ENCODE measurements around the gene ABCA4.
A peak's percentile ranks its signal among the peaks of the same experiment; 100 is the strongest.

Gene ABCA4

DNA sequence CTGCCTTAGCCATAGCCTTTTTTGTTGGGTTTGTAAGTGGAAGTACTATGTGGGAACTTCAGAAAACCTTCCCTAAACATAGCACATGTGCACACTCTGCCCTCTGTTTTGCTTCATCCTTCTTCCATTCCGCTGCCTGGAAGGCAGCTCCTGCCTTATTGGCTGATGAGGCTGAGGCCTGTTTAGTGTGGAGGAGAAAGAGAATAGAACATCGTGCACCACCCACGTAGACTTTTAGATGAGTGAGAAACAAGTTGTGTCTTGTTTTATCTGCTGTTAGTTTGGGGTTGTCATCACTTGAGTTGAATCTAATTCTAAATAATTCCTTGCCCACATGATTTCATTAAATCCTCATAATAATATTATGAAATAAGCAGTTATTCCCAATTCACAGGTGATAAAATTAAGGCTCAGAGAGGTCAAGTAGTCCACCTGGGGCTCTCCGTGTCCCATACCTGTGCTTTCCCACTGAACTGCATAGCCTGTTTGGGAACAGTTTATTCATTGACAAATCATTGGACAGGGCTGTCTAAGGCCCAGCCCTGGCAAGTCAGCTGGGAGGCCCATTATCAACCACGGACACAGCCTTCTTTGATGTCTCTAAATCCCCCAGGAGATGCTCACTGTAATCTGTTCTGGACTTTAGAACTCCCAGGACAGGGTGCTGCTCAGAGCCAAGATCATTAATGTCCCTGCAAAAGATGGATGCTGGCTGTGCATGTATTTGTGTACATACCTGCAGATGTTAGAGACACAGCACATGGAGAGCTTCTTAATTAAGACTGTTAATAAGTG, 93.0 kb downstream of the ABCA4 start:
- no peak for DNase-seq (ENCODE audit: low read depth)

GRCh38 chr1:94026619-94027380, 94.1 kb downstream of the ABCA4 start:
- DNase-seq (ENCODE audit: low read depth), result no peak

- DNase-seq (ENCODE audit: low read depth), result no peak
These were observed 95.3 kb downstream of the ABCA4 start for GRCh38 chr1:94025383-94026340.

- peak; percentile 40 for DNase-seq (ENCODE audit: low read depth)
These were observed 96.7 kb downstream of the ABCA4 start for GRCh38 chr1:94024104-94024792.

DNA sequence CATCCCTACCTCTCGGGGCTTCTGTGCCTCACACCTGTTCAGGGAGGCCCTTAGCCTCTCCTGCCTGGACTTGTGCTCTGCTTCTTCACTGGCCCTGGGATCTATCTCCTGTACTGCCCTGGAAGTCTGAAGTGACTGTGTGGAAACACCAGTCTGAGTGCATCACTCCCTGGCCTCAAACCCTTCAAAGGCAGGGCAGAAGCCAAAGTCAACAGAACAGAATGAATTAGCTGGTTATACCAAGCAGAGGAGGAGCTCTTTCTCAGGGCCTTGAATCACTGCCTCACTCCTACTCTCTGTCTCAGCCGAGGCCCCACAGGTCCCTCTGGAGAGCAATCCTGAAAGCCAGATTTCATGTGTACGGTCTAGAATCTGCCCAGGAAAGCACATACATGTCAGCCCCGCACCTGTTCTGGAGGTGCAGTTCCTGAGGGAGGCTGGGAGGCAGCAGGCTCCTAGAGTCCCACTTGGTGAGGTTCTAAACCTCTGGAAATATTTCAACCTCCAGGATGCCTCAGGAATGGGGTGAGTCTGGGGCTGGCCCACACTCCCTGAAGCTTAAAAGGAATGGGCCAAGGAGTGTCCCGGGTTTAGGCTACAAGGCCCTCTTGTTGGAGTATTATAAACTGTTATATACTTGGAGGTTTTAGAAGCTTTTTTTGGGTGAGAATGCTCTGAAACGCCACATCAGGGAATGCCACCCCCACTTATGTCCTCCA, 98.3 kb downstream of the ABCA4 start:
- DNase-seq (ENCODE audit: low read depth), result no peak

- no peak for DNase-seq (ENCODE audit: low read depth)
These were observed 100.0 kb downstream of the ABCA4 start for GRCh38 chr1:94020764-94021579.

DNA sequence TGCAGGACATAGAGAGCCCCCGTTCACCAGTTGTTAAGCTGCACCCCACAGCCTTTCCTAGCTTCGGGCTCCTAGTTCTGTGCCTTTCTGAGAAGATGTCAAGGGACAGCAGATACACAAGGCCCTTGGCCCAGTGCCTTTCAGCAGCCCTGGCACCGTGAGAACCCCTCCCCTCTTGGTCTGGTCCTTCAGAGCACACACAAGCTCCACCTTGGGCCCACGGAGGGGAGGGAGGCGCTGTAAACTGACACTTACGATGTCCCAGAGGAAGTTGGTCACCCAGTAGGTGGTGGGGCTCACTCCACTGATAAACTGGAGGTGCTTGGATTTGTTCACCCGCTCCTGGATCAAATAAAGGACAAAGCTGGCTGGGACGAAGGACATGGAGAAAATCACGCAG, 101.6 kb downstream of the ABCA4 start:
- DNase-seq (ENCODE audit: low read depth), result no peak

DNA sequence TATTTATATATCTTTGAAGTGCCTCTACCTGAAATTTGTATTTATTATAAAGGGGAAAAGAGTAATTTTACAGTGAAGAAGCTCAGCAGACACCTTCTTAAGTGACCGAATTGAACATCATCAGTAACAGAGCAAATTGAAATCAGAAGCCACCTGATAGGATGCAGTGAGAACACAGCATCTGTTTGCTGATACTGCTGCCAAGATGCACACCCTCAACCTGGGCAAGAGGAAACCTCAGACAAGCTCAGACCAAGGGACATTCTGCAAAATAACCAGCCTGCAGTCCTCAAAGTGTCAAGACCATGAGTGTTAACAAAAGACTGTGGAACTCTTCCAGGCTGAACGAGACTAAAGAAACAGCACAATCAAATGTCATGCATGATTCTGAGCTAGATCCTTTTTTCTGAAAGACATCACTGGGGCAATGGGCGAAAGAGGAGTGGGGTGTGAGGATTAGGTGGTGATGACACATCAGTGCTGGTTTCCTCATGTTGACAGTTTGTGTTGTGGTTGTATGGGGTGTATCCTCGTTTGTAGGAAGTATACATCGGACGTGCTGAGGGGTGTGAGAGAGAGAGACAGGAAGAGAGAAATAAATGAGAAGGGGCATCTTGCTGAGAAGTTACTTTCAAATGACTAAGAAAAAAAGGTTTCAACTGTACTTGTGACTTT, 103.7 kb downstream of the ABCA4 start:
- no peak for DNase-seq (ENCODE audit: low read depth)

DNA sequence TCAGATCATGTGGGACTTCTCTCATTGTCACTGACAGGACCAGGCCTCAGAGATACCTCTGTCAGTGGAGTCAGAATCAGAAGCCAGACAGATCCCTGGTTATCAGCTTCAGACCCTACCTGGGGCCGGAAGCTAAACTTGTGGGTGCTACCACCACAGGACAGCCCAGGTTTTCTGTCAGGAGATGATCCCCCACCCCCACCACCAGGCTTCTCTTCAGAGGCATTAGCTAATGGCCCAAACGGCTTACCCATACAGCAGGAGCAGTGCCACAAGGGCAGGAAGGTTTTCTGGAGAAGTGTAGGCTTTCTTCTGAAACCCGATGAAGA, 105.5 kb downstream of the ABCA4 start:
- DNase-seq (ENCODE audit: low read depth), result no peak

GRCh38 chr1:94014635-94015488, 106.1 kb downstream of the ABCA4 start:
- DNase-seq (ENCODE audit: low read depth), result no peak

DNA sequence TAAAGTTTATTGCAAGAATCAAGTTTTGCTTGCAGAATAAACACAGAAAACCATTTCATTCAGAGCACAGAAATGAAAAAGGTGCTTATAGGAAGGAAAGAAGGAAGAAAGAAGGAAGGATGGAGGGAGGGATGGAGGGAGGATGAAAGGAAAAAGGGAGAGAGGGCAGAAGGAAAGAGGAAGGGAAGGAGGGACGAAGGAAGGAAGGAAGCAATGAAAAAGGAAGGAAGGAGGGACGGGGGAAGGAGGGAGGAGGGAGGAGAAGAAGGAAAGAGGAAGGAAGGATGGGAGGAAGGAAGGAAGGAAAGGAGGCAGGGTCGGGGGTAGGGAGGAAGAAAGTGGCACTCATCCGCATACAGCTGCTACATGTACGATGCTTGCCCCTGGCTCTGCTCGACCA, 106.9 kb downstream of the ABCA4 start:
- no peak for DNase-seq (ENCODE audit: low read depth)

DNA sequence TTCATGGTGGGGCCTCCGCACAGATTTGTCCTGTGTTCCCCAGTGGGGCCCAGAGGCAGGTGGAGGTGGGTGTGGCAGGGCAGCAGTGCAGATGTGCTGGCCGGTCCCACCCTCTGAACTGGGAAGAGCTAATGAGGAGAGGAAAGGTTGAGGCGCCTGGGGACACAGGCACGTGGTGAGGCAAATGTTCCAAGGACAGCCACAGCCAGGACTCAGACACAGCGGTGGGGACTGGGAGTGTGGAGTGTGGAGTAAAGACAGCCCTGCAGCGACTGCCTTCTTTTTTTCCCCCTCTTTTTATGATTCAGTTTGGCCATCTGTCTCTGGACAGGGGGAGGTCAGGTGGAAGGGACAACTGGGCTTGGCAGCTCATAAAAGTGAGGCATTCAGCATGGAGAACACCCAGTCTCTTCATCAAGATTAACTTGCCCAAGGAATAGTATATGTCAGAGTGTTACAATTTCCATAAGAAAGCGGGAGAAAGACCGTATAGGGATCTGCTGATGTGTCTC, 107.5 kb downstream of the ABCA4 start:
- no peak for DNase-seq (ENCODE audit: low read depth)

DNA sequence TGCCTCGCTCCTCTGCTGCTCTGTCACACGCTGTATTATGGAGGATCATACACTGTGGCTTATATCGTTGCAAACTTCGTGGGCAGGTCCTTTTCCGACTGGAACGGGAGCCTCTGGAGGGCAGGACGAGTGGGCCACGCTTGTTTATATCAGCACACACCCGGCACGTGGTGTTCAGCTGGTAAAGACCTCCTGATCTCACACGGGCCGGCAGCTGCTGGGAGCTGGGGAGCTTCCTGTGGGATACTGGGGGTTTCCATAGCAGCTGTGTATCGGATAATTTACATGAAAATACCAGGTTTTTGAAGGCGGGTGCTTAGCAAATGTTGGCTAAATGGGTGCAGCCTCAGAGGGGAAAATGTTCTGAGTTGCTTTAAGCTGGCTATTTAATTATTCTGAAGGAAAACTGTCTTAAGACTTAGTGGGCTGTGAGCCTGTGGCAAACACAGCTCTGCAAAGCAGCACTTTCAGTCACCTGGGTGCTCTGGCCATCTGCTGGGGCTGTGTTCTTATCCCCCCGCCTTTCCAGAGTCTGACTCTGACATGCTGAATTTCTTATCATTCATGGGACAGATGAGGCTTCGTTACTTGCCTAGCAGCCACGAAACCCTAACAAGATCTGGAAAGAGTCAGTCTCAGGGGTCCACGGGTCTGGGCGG, 108.1 kb downstream of the ABCA4 start:
- DNase-seq (ENCODE audit: low read depth), result no peak

GRCh38 chr1:94011709-94012595, 109.0 kb downstream of the ABCA4 start:
- no peak for DNase-seq (ENCODE audit: low read depth)

GRCh38 chr1:94011129-94011528, 109.8 kb downstream of the ABCA4 start:
- DNase-seq (ENCODE audit: low read depth), result no peak

- DNase-seq (ENCODE audit: low read depth), result no peak
These were observed 111.6 kb downstream of the ABCA4 start for GRCh38 chr1:94009304-94009703.

DNA sequence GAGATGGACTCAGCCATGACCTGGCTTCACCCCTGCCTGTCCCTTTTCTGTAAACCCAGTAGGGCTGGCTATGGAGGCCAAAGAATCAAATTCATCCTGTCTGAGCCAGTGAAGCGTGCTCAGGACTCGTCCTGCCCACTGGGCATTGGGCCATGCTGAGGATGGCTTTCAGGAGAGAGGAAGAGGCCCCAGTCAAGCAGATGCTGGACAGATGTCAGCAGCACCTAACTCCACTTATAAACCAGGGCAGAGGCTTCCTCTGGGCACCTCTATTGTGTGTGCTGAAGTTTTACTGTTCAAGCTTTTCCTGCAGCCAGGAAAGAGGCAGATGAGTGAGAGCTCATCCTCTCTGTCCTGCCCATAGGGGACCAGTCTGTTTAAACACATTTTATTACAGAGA, 114.3 kb downstream of the ABCA4 start:
- no peak for DNase-seq (ENCODE audit: low read depth)
